C4-2B (cell line): ENCODE results near the gene KDM5C.

Experiments
- ZFX ChIP-seq: fragments of 450-650 bp; IDR thresholded peaks from 2 replicates; pipeline ENCODE4 v1.6.1; 2017
- TF ChIP-seq, protein P1 (sequence below): fragments of 450-650 bp; conservative IDR thresholded peaks from 2 replicates; pipeline ENCODE4 v1.5.1; 2017; ENCODE audit warnings: mild to moderate bottlenecking

DNA sequence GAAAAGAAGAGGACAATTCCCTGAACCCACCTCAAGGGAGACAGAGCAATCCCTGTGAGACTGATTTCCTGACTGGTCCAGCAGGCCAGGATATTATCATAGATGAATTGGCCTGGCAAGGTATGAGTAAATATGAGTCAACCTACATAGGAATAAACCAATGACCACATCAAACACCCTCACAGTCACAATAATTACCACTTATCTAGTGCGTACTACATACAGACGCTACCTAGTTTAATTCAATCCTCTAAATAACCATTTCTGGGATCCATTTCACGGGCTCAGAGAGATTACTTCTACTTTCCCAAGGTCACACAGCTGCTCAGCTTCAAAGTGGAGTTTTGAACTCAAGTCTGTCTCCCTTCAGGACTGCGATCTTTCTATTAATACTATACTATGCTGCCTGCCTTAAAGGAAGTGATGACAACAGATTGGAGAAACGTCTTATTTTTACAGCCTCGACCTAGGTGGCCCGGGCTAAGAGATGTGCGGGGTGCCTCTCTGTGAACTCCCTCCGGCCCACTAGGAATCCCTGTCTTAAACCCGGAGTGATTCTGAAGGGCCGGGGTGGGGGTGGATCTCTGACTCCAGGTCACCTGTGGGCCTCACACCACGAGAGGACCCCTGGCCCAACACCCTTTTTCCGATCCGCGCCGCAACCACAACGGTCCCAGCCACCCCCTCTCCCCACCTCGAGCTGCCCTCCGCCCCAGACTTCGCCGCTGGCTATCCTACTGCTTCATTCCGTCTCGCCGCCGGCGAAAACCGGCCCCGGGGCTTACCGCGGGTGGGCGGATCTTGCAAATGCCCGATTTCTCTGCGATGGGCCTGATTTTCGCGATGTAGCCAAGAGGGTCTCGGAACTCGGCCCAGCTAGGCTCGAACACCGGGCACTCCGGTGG is 800 bp downstream of the KDM5C start:
- TF ChIP-seq, protein P1, sequence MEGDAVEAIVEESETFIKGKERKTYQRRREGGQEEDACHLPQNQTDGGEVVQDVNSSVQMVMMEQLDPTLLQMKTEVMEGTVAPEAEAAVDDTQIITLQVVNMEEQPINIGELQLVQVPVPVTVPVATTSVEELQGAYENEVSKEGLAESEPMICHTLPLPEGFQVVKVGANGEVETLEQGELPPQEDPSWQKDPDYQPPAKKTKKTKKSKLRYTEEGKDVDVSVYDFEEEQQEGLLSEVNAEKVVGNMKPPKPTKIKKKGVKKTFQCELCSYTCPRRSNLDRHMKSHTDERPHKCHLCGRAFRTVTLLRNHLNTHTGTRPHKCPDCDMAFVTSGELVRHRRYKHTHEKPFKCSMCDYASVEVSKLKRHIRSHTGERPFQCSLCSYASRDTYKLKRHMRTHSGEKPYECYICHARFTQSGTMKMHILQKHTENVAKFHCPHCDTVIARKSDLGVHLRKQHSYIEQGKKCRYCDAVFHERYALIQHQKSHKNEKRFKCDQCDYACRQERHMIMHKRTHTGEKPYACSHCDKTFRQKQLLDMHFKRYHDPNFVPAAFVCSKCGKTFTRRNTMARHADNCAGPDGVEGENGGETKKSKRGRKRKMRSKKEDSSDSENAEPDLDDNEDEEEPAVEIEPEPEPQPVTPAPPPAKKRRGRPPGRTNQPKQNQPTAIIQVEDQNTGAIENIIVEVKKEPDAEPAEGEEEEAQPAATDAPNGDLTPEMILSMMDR = no peak
- no peak for TF ChIP-seq ZFX
